ENCODE results near the gene POLN. TPM values are rescaled to one million over a fixed set of nuclear protein-coding genes. Genes with fewer than 3 reads are reported as not detected.

Gene POLN
- polyA plus RNA-seq, 1 donor = 3.1 TPM

- DNase-seq = peak; percentile 100
Measured at GRCh38 chr4:2262145-2262943, 20.4 kb upstream of the POLN start.

- DNase-seq = no peak
Measured at GRCh38 chr4:2261853-2262144, 19.9 kb upstream of the POLN start, which contains the start of gene MXD4. Gene MXD4, minus strand, starts transcription at chr4:2262109. Its CDS starts 129 bp downstream, at chr4:2261980.

DNA sequence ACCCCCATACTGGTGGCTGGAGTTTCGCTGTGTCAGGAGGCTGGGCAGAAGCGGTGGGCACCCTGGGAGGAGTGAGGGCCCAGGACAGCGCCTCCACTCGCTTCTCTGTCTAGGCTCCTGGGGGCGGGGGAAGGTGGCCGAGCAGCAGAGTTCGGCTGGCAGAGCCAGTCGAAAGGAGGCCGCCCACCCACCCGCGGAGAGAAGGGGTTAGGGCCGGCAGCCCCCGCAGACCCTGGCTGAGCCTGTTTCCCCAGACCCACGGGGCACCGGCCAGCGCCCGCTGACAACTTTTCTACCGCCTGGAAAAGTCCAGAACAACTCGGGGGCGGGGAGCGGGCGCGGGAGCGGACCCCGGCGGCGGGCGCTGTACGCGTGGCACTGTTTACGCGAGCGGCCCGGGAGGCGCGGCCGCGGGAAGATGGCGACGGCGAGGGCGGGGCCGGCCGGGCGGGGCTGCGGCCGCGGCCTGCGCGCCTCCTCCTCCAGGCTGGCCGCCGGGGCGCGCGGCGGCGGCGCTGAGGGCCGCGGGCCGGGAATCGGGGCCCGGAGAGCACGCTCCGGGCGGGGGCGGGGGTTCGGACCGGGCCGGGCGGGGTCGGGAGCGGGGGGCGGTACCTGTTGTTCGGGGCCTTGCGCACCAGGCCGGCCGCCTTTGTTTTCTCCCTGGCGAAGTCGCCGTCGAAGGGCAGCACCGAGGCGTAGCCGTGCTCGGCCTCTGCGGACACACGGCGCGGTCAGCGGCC, 19.4 kb upstream of the POLN start:
- DNase-seq = peak; percentile 67

GRCh38 chr4:2260344-2261109, 18.6 kb upstream of the POLN start:
- no peak for DNase-seq

GRCh38 chr4:2259541-2260343, 17.8 kb upstream of the POLN start:
- DNase-seq = no peak

DNA sequence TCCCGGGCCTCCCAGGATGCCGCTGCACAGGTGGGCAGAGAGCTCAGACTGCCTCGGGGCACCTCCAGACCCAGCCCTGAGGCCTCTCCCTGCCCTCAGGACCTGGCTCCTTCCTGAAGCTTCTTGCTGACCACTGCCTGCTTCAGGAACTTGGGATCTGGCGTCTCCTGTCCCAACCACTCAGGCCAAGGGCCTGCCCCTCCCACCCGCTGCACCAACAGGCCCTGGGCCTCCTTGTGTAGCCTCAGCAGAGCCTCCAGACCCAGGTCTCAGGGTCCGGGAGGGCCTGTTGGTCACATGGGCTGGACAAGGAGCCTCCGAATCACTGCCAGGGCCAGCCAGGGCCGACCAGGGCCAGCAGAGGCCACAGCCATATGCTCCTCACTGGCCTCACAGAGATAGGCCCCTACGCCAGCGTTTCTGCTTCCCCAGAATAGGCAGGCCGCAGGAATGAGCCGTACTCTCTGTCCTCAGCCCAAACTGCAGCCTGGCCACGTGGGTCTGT, 17.2 kb upstream of the POLN start:
- no peak for DNase-seq

DNA sequence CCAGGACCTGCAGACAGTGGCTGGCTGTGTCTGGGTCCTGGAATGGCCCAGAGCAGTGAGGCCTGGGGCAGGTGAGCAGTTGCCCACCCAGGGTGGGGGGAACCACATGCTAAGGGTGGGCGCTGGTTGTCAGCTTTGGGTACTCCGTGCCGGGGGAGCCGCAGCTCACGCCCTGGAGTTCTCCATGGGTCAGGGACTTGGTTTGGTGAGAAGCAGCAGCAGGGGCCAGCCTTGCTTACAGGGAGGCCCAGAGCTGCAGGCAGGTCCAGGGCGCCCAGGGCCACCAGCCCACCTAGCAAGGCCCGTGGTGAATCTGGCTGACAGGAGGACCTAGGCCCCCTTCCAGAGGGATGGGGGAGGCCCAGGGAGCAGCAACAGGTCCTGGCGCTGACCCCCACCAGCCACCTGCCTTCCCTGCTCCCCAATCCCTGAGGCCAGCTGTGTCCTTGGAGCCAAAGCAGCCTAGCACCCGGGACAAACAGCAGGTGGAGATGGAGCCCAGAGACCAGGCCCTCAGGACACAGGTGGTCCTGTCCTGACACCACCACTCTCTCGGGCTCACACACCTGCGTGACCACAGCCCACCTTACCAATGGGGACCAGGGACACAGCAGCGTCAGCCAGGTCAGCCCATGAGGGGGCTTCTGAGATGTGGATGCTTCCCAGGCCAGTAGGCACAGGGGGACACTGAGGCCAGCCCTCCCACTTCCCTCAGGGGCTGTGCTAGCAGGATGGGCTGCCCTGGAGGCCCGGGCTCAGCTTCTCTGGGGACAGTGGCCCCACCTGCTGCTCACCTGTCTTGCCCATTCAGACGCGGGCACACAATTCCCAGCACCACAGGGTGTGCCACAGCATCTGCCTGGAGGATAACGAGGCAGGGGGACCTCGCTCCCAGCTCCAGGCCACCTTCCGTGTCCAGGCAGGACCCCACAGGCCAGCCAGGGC, 16.4 kb upstream of the POLN start:
- no peak for DNase-seq

GRCh38 chr4:2257361-2258081, 15.6 kb upstream of the POLN start:
- DNase-seq = no peak

- no peak for DNase-seq
Measured at GRCh38 chr4:2256781-2257191, 14.9 kb upstream of the POLN start.

DNA sequence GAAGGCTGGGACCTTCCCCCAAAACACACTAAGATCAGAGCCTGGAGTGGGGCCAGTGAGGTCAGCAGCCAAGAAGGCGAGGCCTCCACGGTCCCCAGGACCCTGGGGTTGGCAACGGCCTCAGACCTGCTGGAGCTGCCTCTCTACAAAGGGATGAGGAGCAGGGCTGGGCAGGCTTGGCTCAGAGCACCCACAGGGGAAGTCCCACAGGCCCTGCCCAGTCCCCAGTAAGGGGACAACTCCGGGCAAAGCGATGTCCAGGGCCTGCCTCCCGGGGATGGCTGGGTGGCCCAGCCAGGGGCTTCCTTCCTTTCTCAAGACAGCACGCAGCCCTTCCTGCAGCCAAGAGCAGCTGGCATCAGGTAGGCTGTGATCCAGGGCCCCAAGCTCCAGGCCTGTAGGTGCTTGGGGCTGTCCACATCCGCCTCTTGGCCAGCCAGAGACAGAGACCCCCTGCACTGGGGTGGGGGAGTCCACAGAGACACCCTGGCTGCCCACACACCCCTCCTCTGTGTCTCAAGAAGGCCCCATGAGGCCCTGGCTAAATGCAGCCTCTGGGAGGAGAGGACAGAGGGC, 14.3 kb upstream of the POLN start:
- peak; percentile 45 for DNase-seq

- no peak for DNase-seq
Measured at GRCh38 chr4:2255501-2256155, 13.7 kb upstream of the POLN start.

- DNase-seq = no peak
Measured at GRCh38 chr4:2254665-2255500, 13.0 kb upstream of the POLN start.

DNA sequence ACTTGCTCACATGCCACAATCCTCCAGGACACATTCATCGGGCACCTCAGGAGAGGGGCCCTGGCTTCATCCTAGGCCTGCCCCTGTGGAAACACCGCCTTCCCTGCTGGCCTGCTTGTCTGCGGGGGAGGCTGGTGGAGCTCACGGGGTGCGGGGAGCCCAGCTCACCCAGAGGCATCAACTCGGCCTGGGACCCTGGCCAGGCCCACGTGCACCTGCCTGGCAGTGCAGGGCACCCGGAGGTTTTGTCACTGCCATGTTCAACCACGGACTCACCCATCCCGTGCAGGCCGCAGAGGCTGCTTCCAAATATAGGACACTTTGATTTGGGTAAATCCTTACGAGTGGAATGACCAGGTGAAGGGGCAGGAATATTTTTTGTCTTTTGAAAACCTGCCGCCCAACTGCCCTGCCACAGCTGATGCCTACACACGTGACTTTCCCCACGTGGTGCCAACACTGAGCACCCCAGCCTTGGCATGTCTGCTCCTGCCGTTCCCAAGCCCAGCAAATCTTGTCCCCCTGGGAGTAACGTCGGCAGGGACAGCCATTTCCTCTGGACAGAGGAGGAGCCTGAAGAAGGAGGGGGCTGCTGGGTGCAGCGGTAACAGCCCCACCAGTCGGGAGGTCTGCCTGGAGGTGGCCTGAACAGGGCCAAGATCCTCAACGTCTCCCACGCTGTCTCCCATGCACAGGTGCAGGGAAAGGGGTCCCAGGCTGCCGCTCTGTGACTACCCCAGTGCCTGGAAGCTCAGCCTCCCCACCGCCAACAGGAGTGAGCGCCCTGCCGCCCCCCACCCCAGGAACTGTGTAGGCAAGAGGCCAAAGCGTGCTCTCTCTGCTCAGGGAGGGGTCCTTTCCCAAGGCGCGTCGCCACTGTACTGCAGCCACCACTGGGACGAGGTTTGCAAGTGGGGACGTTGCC, 11.5 kb upstream of the POLN start:
- DNase-seq = no peak

DNA sequence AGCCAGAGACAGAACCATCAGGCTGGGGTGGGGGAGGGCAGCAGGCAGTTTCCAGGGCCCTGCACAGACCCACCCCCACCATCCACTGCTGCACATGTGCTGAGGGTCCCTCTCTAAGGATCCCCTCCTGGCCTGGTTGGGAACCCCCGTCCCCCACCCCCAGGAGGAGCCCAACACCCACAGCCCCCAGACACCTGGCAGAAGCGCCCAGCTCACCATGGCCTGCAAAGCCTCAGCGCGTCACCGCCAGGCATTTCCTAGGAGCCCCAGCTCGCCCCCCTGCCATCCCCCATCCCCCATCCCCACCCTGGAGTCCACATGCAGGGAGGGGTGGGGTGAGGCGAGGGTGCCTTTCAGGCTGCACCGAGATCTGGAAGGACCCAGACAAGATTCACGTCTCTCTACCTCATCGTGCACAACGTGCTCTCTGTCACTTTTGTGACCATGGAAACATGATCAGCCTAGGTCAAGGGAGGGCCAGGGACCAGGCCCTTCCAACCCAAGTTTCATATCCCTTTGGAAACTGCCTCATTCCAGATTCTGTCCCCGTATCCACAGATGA, 10.7 kb upstream of the POLN start:
- no peak for DNase-seq

- DNase-seq = no peak
Measured at GRCh38 chr4:2251795-2252529, 10.0 kb upstream of the POLN start.
